HUES48 (cell line): ENCODE data around the gene BAD.
A peak's percentile ranks its signal among the peaks of the same experiment; 100 is the strongest.

Experiments used
- H3K27ac ChIP-seq: one replicate; pipeline ENCODE4 v1.7.0; 2013; ENCODE audit warnings: low read depth, low read length, inconsistent platforms
- H3K27me3 ChIP-seq: 2 replicates; pipeline ENCODE4 v1.6.1; 2013; ENCODE audit warnings: mild to moderate bottlenecking, low read length; ENCODE audit not compliant: control insufficient read depth, insufficient read depth
- H3K36me3 ChIP-seq: 2 replicates; pipeline ENCODE4 v1.6.1; 2013; ENCODE audit warnings: low read length; ENCODE audit not compliant: control insufficient read depth, insufficient read depth
- H3K4me1 ChIP-seq: 2 replicates; pipeline ENCODE4 v1.6.1; 2013; ENCODE audit warnings: mild to moderate bottlenecking, low read length; ENCODE audit not compliant: control insufficient read depth, insufficient read depth
- H3K4me3 ChIP-seq: 2 replicates; pipeline ENCODE4 v1.5.1; 2013; ENCODE audit warnings: mild to moderate bottlenecking, low read depth, low read length
- H3K9ac ChIP-seq: 2 replicates; pipeline ENCODE4 v1.6.1; 2013; ENCODE audit warnings: mild to moderate bottlenecking, low read depth, low read length, moderate library complexity
- H3K9me3 ChIP-seq: 2 replicates; pipeline ENCODE4 v1.6.1; 2013; ENCODE audit warnings: low read length; ENCODE audit not compliant: control insufficient read depth, insufficient read depth

Gene BAD

GRCh38 chr11:64292460-64293254 is 8.2 kb upstream of the BAD start:
- peak overlapping the region; percentile 54; the same call in 1 of the 2 replicates for H3K4me3 ChIP-seq
- no peak overlapping the region for H3K27ac ChIP-seq
- peaks cover 84% of the 10 kb centered on the region for H3K27me3 ChIP-seq
- H3K36me3 ChIP-seq, result no peaks in the 10 kb centered on the region
- no peaks in the 10 kb centered on the region for H3K9me3 ChIP-seq
- H3K9ac ChIP-seq, result no peak overlapping the region
- H3K4me1 ChIP-seq, result no peaks in the 10 kb centered on the region

GRCh38 chr11:64291752-64292459 is 7.4 kb upstream of the BAD start:
- Histone ChIP-seq H3K4me3 (peak overlapping the region; percentile 54; the same call in 1 of the 2 replicates), H3K4me1 (no peaks in the 10 kb centered on the region), H3K9ac (no peak overlapping the region), H3K27me3 (peaks cover 79% of the 10 kb centered on the region), H3K36me3 (no peaks in the 10 kb centered on the region), H3K27ac (no peak overlapping the region), H3K9me3 (no peaks in the 10 kb centered on the region)

GRCh38 chr11:64291262-64291751 is 6.8 kb upstream of the BAD start, which contains the start of gene KCNK4:
KCNK4 (plus strand) TSS chr11:64291302; CDS start chr11:64293019, 1,717 bp downstream.
- H3K4me1 ChIP-seq, result peaks cover 2% of the 10 kb centered on the region; the same call in 1 of the 2 replicates
- H3K27me3 ChIP-seq, result peaks cover 78% of the 10 kb centered on the region
- no peaks in the 10 kb centered on the region for H3K9me3 ChIP-seq
- H3K36me3 ChIP-seq, result no peaks in the 10 kb centered on the region
- peak within 1 kb of the TSS; percentile 54 for H3K4me3 ChIP-seq
- no peak within 1 kb of the TSS for H3K9ac ChIP-seq
- no peak within 1 kb of the TSS for H3K27ac ChIP-seq

- Histone ChIP-seq H3K27me3 (peaks cover 71% of the 10 kb centered on the region), H3K36me3 (no peaks in the 10 kb centered on the region), H3K9me3 (no peaks in the 10 kb centered on the region), H3K9ac (no peak overlapping the region), H3K4me1 (peaks cover 5% of the 10 kb centered on the region; the same call in 1 of the 2 replicates), H3K4me3 (peak overlapping the region; percentile 54), H3K27ac (no peak overlapping the region)
Measured at GRCh38 chr11:64290352-64291261, 6.1 kb upstream of the BAD start.

GRCh38 chr11:64289002-64289564 is 4.6 kb upstream of the BAD start:
- Histone ChIP-seq H3K9ac (no peak overlapping the region), H3K4me3 (no peak overlapping the region), H3K36me3 (no peaks in the 10 kb centered on the region), H3K27me3 (peaks cover 56% of the 10 kb centered on the region), H3K4me1 (peaks cover 5% of the 10 kb centered on the region; the same call in 1 of the 2 replicates), H3K27ac (no peak overlapping the region), H3K9me3 (no peaks in the 10 kb centered on the region)

- Histone ChIP-seq H3K4me3 (no peak overlapping the region), H3K9me3 (no peaks in the 10 kb centered on the region), H3K36me3 (no peaks in the 10 kb centered on the region), H3K4me1 (peaks cover 5% of the 10 kb centered on the region; the same call in 1 of the 2 replicates), H3K27ac (no peak overlapping the region), H3K9ac (no peak overlapping the region), H3K27me3 (peaks cover 48% of the 10 kb centered on the region)
Measured at GRCh38 chr11:64288353-64288750, 3.9 kb upstream of the BAD start.

GRCh38 chr11:64287676-64288352 is 3.3 kb upstream of the BAD start:
- Histone ChIP-seq H3K27me3 (peaks cover 43% of the 10 kb centered on the region), H3K4me3 (no peak overlapping the region), H3K9me3 (no peaks in the 10 kb centered on the region), H3K4me1 (peaks cover 5% of the 10 kb centered on the region; the same call in 1 of the 2 replicates), H3K9ac (no peak overlapping the region), H3K36me3 (no peaks in the 10 kb centered on the region), H3K27ac (no peak overlapping the region)

- Histone ChIP-seq H3K27me3 (peaks cover 32% of the 10 kb centered on the region), H3K9me3 (no peaks in the 10 kb centered on the region), H3K9ac (no peak overlapping the region), H3K36me3 (no peaks in the 10 kb centered on the region), H3K4me3 (no peak overlapping the region), H3K4me1 (peaks cover 5% of the 10 kb centered on the region; the same call in 1 of the 2 replicates), H3K27ac (no peak overlapping the region)
Measured at GRCh38 chr11:64286801-64287159, 2.3 kb upstream of the BAD start.

- H3K4me3 ChIP-seq, result peak overlapping the region; percentile 96
- H3K9ac ChIP-seq, result 0 out of 2 replicates have a peak overlapping the region, but pooled peaks have one; percentile 12
- no peak overlapping the region for H3K27ac ChIP-seq
- no peaks in the 10 kb centered on the region for H3K36me3 ChIP-seq
- peaks cover 5% of the 10 kb centered on the region; the same call in 1 of the 2 replicates for H3K4me1 ChIP-seq
- H3K27me3 ChIP-seq, result peaks cover 26% of the 10 kb centered on the region
- H3K9me3 ChIP-seq, result no peaks in the 10 kb centered on the region
Measured at GRCh38 chr11:64285885-64286800, 1.7 kb upstream of the BAD start.
